Omental fat pad (tissue), 4 donors: Measurements from ENCODE around the gene SEC14L5. TPM values are rescaled to one million over a fixed set of nuclear protein-coding genes. Genes with fewer than 3 reads are reported as not detected.

ENCODE experiments used
- ATAC-seq: fragments of 150-250 bp; one replicate; pipeline ENCODE4 v1.9.1; 2016; ENCODE audit warnings: mild to moderate bottlenecking, moderate library complexity; ENCODE audit not compliant: low FRiP score
- DNase-seq: peaks from one replicate; pipeline ENCODE4 v3.0.0-alpha.2; 2019; ENCODE audit warnings: low spot score
- total RNA-seq, 4 donors: library from RNA; depleted of rRNA; stranded (reverse); fragments of >200 nt; gene quantifications; one replicate each; pipeline ENCODE4 v1.1.0, GENCODE V29; 2016
- TF ChIP-seq, protein P1 (sequence below), 3 donors: fragments of 450-650 bp; IDR thresholded peaks; one replicate each; pipeline ENCODE4 v1.5.1; 2016 to 2017; ENCODE audit warnings: antibody characterized with exemption in 3 of 3, mild to moderate bottlenecking in 3 of 3, moderate library complexity in 2 of 3

The SEC14L5 gene
- total RNA-seq, 4 donors from 2014 or later, result 0.12 to 1.3 (median 0.45) TPM

DNA sequence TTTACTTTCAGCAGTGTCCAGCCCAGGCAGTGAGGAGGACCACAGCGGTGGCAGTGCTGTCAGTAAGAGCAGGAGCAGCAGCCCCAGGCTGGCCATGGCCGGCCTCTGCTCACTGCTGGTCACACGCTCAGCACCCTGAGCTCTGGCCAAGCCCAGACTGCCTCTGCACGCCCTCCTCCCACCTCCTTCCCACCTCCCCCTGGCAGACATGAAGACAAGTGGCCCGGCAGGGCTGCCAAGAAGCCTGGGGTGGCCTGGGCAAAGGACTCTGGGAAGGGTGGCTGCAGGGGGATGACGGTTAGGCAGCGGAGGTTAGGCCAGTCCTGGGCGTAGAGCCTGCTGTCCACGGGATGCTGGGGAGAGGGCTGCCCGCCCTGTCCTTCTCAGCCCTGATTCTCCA lies 107.7 kb downstream of the SEC14L5 start, which contains the start of gene C16orf89:
Gene C16orf89, minus strand, starts transcription at position 144 of the 400 bp plus-strand sequence. Its CDS starts 48 bp downstream, at position 96.
- no peak for ATAC-seq
- no peak for DNase-seq
- TF ChIP-seq, protein P1, sequence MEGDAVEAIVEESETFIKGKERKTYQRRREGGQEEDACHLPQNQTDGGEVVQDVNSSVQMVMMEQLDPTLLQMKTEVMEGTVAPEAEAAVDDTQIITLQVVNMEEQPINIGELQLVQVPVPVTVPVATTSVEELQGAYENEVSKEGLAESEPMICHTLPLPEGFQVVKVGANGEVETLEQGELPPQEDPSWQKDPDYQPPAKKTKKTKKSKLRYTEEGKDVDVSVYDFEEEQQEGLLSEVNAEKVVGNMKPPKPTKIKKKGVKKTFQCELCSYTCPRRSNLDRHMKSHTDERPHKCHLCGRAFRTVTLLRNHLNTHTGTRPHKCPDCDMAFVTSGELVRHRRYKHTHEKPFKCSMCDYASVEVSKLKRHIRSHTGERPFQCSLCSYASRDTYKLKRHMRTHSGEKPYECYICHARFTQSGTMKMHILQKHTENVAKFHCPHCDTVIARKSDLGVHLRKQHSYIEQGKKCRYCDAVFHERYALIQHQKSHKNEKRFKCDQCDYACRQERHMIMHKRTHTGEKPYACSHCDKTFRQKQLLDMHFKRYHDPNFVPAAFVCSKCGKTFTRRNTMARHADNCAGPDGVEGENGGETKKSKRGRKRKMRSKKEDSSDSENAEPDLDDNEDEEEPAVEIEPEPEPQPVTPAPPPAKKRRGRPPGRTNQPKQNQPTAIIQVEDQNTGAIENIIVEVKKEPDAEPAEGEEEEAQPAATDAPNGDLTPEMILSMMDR (IDR thresholded peaks at IDR 0.05), result no peak

DNA sequence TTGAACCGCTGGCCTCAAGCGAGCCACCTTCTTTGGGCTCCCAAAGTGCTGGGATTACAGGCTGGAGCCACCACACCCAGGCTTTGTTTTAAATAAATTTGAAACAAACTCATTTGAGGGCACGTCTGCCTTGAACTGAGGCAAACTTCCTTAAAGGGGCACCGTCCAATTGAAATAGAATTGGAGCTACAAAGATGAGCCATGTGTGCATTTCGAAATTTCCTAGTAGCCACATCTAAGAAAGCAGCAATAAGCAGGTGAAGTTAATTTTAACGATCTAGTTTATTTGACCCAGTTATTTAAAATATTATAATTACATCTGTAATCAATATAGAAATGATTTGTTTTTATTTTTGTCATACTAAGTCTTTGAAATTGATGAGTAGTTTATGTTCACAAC lies 108.4 kb downstream of the SEC14L5 start:
- TF ChIP-seq, protein P1 (IDR thresholded peaks at IDR 0.05), result no peak
- ATAC-seq (no peak), DNase-seq (no peak)

Other genes with a start within 250 kb of the SEC14L5 start
- 10 to 100 TPM; 12.6 to 24.1 (median 17.2) TPM for gene ANKS3, start 224.1 kb upstream of the SEC14L5 start, total RNA-seq
- gene DNAAF8, start 223.8 kb upstream of the SEC14L5 start, total RNA-seq, result 1 to 10 TPM in 2 of 4 donors, under 1 TPM in 2; 0.31 to 1.1 (median 0.87) TPM
- gene ZNF500, start 191.2 kb upstream of the SEC14L5 start, total RNA-seq, result 10 to 100 TPM in 2 of 4 donors, 1 to 10 TPM in 2; 8.9 to 18.6 (median 10.9) TPM
- gene SEPTIN12, start 170.0 kb upstream of the SEC14L5 start, total RNA-seq, result not detected
- gene SMIM22, start 163.0 kb upstream of the SEC14L5 start, total RNA-seq, result not detected
- 1 to 10 TPM; 5.5 to 9.3 (median 8.0) TPM for gene ROGDI, start 155.7 kb upstream of the SEC14L5 start, total RNA-seq
- 10 to 100 TPM; 44.4 to 56.0 (median 52.0) TPM for gene GLYR1, start 111.0 kb upstream of the SEC14L5 start, total RNA-seq
- gene UBN1, start 110.8 kb upstream of the SEC14L5 start, total RNA-seq, result 10 to 100 TPM; 32.8 to 67.5 (median 41.1) TPM
- 10 to 100 TPM; 31.3 to 97.6 (median 59.5) TPM for gene PPL, start 21.2 kb upstream of the SEC14L5 start, total RNA-seq
- 10 to 100 TPM; 14.9 to 29.7 (median 21.9) TPM for gene NAGPA, start 75.6 kb downstream of the SEC14L5 start, total RNA-seq
- 10 to 100 TPM in 1 of 4 donors, 1 to 10 TPM in 3; 3.8 to 16.6 (median 7.1) TPM for gene C16orf89, start 107.6 kb downstream of the SEC14L5 start, total RNA-seq
- gene ALG1, start 113.5 kb downstream of the SEC14L5 start, total RNA-seq, result 10 to 100 TPM; 16.9 to 19.5 (median 18.0) TPM
- gene EEF2KMT, start 139.5 kb downstream of the SEC14L5 start, total RNA-seq, result 10 to 100 TPM in 2 of 4 donors, 1 to 10 TPM in 2; 6.3 to 12.2 (median 8.6) TPM